NCI-H1694 (cell line): Measurements from ENCODE around the gene IFT20.
"Not testable (repeated sequence)": the region's sequence is repeated elsewhere in the genome, so short reads cannot be mapped to it uniquely, and the experiment has no call there.

Source experiments
- DNase-seq: peaks from one replicate; lab custom pipeline; 2025; lab: John Stamatoyannopoulos, UW

Gene IFT20

GRCh38 chr17:28363776-28364650 lies 28.7 kb upstream of the IFT20 start:
- no peak for DNase-seq

GRCh38 chr17:28363186-28363585 lies 27.9 kb upstream of the IFT20 start:
- no peak for DNase-seq

- DNase-seq: no peak
These were observed 22.6 kb upstream of the IFT20 start for GRCh38 chr17:28357901-28358197.

- peak; percentile 83 for DNase-seq
These were observed 22.0 kb upstream of the IFT20 start, which contains the start of gene POLDIP2 for GRCh38 chr17:28357061-28357900. TSS of gene POLDIP2 (minus strand) at chr17:28357527. CDS start at chr17:28357448, 79 bp downstream.

- no peak for DNase-seq
These were observed 15.0 kb upstream of the IFT20 start for GRCh38 chr17:28350271-28350670.

- no peak for DNase-seq
These were observed 13.7 kb upstream of the IFT20 start for GRCh38 chr17:28348979-28349378.

GRCh38 chr17:28347261-28347891 lies 12.1 kb upstream of the IFT20 start:
- DNase-seq: no peak

- DNase-seq: no peak
These were observed 11.5 kb upstream of the IFT20 start for GRCh38 chr17:28346746-28347246.

- DNase-seq: no peak
These were observed 10.9 kb upstream of the IFT20 start for GRCh38 chr17:28346199-28346580.

- no peak for DNase-seq
These were observed 10.3 kb upstream of the IFT20 start for GRCh38 chr17:28345419-28346198.

GRCh38 chr17:28344435-28344901 lies 9.2 kb upstream of the IFT20 start:
- DNase-seq: no peak

GRCh38 chr17:28344011-28344410 lies 8.7 kb upstream of the IFT20 start:
- no peak for DNase-seq

GRCh38 chr17:28343491-28343932 lies 8.2 kb upstream of the IFT20 start:
- no peak for DNase-seq

GRCh38 chr17:28342313-28342712 lies 7.0 kb upstream of the IFT20 start:
- no peak for DNase-seq

- DNase-seq: no peak
These were observed 6.2 kb upstream of the IFT20 start for GRCh38 chr17:28341516-28341915.

- no peak for DNase-seq
These were observed 5.1 kb upstream of the IFT20 start for GRCh38 chr17:28340374-28340773.

- DNase-seq: no peak
These were observed 4.2 kb upstream of the IFT20 start for GRCh38 chr17:28339431-28339830.

- not testable (repeated sequence) for DNase-seq
These were observed 3.5 kb upstream of the IFT20 start for GRCh38 chr17:28338769-28339212.

GRCh38 chr17:28338056-28338768 lies 2.9 kb upstream of the IFT20 start:
- DNase-seq: no peak

GRCh38 chr17:28335959-28336871 lies 943 bp upstream of the IFT20 start:
- DNase-seq: peak; percentile 26
